Measurements from ENCODE around the gene EXOC3.

Gene EXOC3

DNA sequence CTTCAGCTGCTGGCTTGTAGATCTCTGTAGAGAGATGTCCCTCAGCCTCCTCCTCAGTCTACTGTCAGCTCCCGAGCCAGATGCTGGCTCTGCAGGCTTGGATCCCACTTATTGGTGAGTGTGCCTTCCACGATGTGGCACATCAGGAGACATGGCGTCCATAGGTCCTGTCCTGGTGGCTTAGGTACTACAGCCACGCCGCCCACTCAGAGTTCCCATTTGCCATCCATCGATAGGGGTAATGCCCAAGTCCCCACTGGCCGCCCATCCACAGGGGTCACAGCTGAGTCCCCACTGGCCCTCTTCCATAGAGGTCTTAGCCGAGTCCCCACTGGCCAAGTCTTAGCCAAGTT, 17.3 kb downstream of the EXOC3 start:
- Histone ChIP-seq H3K4me1 (ENCODE audit: insufficient read depth, insufficient read length) (no peaks in the 10 kb centered on the region), H3K9ac (ENCODE audit: insufficient read length, low read depth) (no peak overlapping the region), H3K27me3 (ENCODE audit: insufficient read depth, insufficient read length) (no peaks in the 10 kb centered on the region), H3K36me3 (ENCODE audit: insufficient read depth, insufficient read length, low read length) (peaks cover 77% of the 10 kb centered on the region), H3K9me3 (ENCODE audit: insufficient read depth, low read length) (no peaks in the 10 kb centered on the region), H3K4me3 (ENCODE audit: insufficient read length, low read depth) (no peak overlapping the region)
- TF ChIP-seq SUZ12 (IDR thresholded peaks at IDR 0.05; ENCODE audit: extremely low read depth, insufficient read depth, insufficient read length), result no peak
- TF ChIP-seq ZNF274 (IDR thresholded peaks at IDR 0.05; ENCODE audit: low read depth, low read length), result no peak
- TF ChIP-seq YY1 (IDR thresholded peaks at IDR 0.05; ENCODE audit: insufficient read depth, insufficient read length), result no peak
- DNase-seq (ENCODE audit: low read depth, low spot score), result no peak

DNA sequence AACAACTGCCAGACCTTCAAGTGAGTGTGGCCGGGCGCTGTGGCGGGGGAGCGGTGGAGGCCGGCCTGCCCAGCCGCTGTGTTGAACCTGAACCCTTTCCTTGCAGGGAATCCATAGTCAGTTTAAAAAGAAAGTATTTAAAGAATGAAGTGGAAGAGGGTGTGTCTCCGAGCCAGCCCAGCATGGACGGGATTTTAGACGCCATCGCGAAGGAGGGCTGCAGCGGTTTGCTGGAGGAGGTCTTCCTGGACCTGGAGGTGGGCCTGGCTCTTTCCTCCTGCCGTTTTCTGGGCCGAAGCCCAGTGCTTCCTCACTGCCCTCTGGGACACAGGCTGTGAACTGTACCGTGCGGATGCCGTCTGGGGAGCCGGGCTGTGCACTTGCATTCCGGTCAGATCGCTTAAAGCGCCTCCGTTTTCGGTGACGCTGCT, 19.1 kb downstream of the EXOC3 start:
- DNase-seq (ENCODE audit: low read depth, low spot score), result no peak
- Histone ChIP-seq H3K27me3 (ENCODE audit: insufficient read depth, insufficient read length) (no peaks in the 10 kb centered on the region), H3K9me3 (ENCODE audit: insufficient read depth, low read length) (no peaks in the 10 kb centered on the region), H3K4me3 (ENCODE audit: insufficient read length, low read depth) (no peak overlapping the region), H3K9ac (ENCODE audit: insufficient read length, low read depth) (no peak overlapping the region), H3K4me1 (ENCODE audit: insufficient read depth, insufficient read length) (no peaks in the 10 kb centered on the region), H3K36me3 (ENCODE audit: insufficient read depth, insufficient read length, low read length) (peaks cover 71% of the 10 kb centered on the region)
- TF ChIP-seq ZNF274 (IDR thresholded peaks at IDR 0.05; ENCODE audit: low read depth, low read length), result no peak

DNA sequence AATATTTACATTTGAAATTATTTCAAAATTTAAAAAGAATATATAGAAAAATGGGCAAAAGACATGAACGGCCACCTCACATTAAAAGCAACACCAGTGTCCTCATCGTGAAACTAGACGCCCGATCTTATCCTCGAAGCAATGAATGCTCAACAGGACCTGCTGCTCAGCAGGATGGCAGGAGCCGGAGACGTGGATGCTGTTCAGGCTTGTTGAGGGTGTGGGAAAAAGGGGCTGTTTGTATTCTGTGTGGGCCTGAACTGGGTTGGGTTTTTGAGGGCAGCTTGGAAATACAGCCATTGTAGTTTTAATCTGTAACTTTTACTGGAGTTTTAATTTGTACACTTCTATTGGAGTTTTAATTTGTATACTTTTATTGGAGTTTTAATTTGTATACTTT, 20.3 kb downstream of the EXOC3 start:
- peaks cover 61% of the 10 kb centered on the region for H3K36me3 ChIP-seq (ENCODE audit: insufficient read depth, insufficient read length, low read length)

DNA sequence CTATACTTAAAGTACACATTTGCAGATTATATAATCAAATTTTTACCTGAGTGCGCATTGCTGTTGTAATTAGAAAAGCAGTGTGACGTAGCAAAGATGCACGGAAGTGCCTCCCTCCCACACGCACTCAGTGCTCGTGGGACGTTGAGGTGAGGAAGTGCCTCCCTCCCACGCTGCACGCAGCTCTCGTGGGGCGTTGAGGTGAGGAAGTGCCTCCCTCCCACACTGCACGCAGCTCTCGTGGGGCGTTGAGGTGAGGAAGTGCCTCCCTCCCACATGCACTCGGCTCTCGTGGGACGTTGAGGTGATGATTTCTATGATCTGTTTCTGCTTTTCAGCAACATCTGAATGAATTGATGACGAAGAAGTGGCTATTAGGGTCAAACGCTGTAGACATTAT, 21.0 kb downstream of the EXOC3 start:
- no peaks in the 10 kb centered on the region for H3K27me3 ChIP-seq (ENCODE audit: insufficient read depth, insufficient read length)
- no peaks in the 10 kb centered on the region for H3K4me1 ChIP-seq (ENCODE audit: insufficient read depth, insufficient read length)
- H3K4me3 ChIP-seq (ENCODE audit: insufficient read length, low read depth), result no peak overlapping the region
- no peak for TF ChIP-seq YY1 (IDR thresholded peaks at IDR 0.05; ENCODE audit: insufficient read depth, insufficient read length)
- no peak for TF ChIP-seq ZNF274 (IDR thresholded peaks at IDR 0.05; ENCODE audit: low read depth, low read length)
- TF ChIP-seq SUZ12 (IDR thresholded peaks at IDR 0.05; ENCODE audit: extremely low read depth, insufficient read depth, insufficient read length), result no peak
- no peak for DNase-seq (ENCODE audit: low read depth, low spot score)
- H3K36me3 ChIP-seq (ENCODE audit: insufficient read depth, insufficient read length, low read length), result peaks cover 56% of the 10 kb centered on the region
- H3K9ac ChIP-seq (ENCODE audit: insufficient read length, low read depth), result no peak overlapping the region
- H3K9me3 ChIP-seq (ENCODE audit: insufficient read depth, low read length), result no peaks in the 10 kb centered on the region

More for the DNA sequence above, 20.3 kb downstream of the EXOC3 start:
- TF ChIP-seq SUZ12 (IDR thresholded peaks at IDR 0.05; ENCODE audit: extremely low read depth, insufficient read depth, insufficient read length), result no peak
- TF ChIP-seq ZNF274 (IDR thresholded peaks at IDR 0.05; ENCODE audit: low read depth, low read length), result no peak
- TF ChIP-seq YY1 (IDR thresholded peaks at IDR 0.05; ENCODE audit: insufficient read depth, insufficient read length), result no peak
- Histone ChIP-seq H3K9ac (ENCODE audit: insufficient read length, low read depth) (no peak overlapping the region), H3K9me3 (ENCODE audit: insufficient read depth, low read length) (no peaks in the 10 kb centered on the region), H3K4me3 (ENCODE audit: insufficient read length, low read depth) (no peak overlapping the region), H3K27me3 (ENCODE audit: insufficient read depth, insufficient read length) (no peaks in the 10 kb centered on the region), H3K4me1 (ENCODE audit: insufficient read depth, insufficient read length) (no peaks in the 10 kb centered on the region)
- DNase-seq (ENCODE audit: low read depth, low spot score), result no peak

DNA sequence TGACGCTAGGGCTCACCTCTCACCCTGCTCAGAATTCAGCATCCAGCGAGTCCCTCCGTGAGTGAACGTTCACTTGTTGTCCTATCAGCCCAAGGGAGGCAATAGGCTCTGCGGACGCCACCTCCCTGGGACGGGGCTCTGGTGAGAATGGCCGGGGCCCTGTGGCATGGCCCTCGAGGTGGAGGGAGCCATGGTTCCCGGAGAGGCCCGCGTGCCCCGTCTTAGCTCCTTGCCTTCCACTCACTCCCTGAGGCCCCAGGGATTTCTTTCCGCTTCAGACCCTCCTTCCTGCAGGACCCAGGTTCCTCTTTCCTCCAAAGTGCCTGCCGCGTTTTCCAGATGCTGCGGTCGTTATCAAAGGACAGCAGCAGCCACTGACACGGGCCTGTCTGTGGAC, 21.5 kb downstream of the EXOC3 start:
- peaks cover 56% of the 10 kb centered on the region for H3K36me3 ChIP-seq (ENCODE audit: insufficient read depth, insufficient read length, low read length)

DNA sequence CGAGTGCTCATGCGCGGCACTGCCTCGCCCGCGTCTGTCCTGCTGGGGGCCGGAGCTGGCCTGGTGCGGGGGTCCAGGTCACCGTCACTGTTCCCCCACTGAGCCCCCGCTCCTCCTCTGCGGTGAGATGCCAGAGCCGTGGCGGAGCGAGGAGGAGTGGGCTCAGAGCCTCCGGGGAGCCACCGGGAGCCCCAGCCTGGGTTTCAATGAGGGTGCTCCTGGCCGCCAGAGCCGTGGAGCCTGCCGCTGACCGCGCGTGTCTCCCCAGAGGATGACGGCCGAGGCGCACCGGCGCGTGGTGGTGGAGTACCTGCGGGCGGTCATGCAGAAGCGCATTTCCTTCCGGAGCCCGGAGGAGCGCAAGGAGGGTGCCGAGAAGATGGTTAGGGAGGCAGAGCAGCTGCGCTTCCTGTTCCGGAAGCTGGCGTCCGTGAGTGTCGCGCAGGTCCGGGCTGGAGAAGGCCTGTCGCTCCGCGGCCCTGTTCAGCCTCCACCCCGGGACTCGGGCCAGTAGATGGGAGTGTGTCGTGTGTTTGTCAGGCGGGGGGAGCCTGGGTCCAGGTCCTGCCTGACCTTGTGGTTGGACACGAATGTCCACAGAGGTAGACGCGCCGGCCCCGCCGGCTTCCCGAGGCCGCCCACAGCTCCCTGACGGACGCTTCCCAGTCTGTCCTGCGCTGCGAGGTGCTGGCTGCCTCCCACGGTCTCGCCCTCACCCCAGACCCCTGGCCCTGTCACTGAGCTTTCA, 22.0 kb downstream of the EXOC3 start:
- no peaks in the 10 kb centered on the region for H3K27me3 ChIP-seq (ENCODE audit: insufficient read depth, insufficient read length)
- TF ChIP-seq YY1 (IDR thresholded peaks at IDR 0.05; ENCODE audit: insufficient read depth, insufficient read length), result no peak
- no peak for TF ChIP-seq ZNF274 (IDR thresholded peaks at IDR 0.05; ENCODE audit: low read depth, low read length)
- TF ChIP-seq SUZ12 (IDR thresholded peaks at IDR 0.05; ENCODE audit: extremely low read depth, insufficient read depth, insufficient read length), result no peak
- peaks cover 56% of the 10 kb centered on the region for H3K36me3 ChIP-seq (ENCODE audit: insufficient read depth, insufficient read length, low read length)
- no peaks in the 10 kb centered on the region for H3K9me3 ChIP-seq (ENCODE audit: insufficient read depth, low read length)
- H3K9ac ChIP-seq (ENCODE audit: insufficient read length, low read depth), result no peak overlapping the region
- H3K4me1 ChIP-seq (ENCODE audit: insufficient read depth, insufficient read length), result no peaks in the 10 kb centered on the region
- DNase-seq (ENCODE audit: low read depth, low spot score), result no peak
- no peak overlapping the region for H3K4me3 ChIP-seq (ENCODE audit: insufficient read length, low read depth)

More for the DNA sequence above, 21.5 kb downstream of the EXOC3 start:
- Histone ChIP-seq H3K4me3 (ENCODE audit: insufficient read length, low read depth) (no peak overlapping the region), H3K27me3 (ENCODE audit: insufficient read depth, insufficient read length) (no peaks in the 10 kb centered on the region), H3K9me3 (ENCODE audit: insufficient read depth, low read length) (no peaks in the 10 kb centered on the region), H3K9ac (ENCODE audit: insufficient read length, low read depth) (no peak overlapping the region), H3K4me1 (ENCODE audit: insufficient read depth, insufficient read length) (no peaks in the 10 kb centered on the region)
- no peak for DNase-seq (ENCODE audit: low read depth, low spot score)
- TF ChIP-seq YY1 (IDR thresholded peaks at IDR 0.05; ENCODE audit: insufficient read depth, insufficient read length) (no peak), ZNF274 (IDR thresholded peaks at IDR 0.05; ENCODE audit: low read depth, low read length) (no peak), SUZ12 (IDR thresholded peaks at IDR 0.05; ENCODE audit: extremely low read depth, insufficient read depth, insufficient read length) (no peak)

DNA sequence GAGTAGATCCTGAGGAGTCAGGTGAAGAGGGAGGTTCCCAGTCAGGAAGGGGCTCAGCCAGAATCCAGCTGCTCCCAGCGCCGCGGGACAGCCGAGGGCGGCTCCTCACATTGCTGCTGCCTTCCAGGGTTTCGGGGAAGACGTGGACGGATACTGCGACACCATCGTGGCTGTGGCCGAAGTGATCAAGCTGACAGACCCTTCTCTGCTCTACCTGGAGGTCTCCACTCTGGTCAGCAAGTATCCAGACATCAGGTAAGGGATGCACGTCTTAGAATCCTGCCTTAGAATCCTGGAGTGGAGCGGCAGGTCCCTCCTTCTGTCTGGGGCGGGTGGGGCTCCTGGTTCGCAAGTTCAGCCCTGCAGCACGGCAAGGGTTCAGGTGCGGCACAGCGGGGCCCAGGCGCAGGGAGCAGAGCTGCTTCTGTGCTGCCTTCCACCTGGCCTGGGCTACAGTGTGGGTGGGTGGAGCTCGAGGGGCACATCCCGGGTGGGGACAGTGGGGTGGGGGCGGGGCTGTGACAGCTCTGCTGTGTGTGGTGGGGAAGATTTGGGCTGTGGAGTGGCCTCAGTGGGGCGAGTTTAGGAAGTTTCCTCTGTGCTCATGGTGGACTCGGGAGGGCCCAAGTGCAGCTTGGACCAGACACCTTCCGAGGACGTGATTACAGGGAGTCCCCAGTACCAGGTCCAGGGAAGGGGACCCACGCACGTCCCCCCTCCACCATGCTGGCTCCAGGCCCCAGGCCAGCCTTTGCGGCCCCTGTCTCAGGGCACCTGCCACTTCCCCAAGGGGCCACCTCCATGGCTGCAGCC, 22.8 kb downstream of the EXOC3 start:
- H3K27me3 ChIP-seq (ENCODE audit: insufficient read depth, insufficient read length), result no peaks in the 10 kb centered on the region
- no peak for DNase-seq (ENCODE audit: low read depth, low spot score)
- H3K9me3 ChIP-seq (ENCODE audit: insufficient read depth, low read length), result no peaks in the 10 kb centered on the region
- H3K4me1 ChIP-seq (ENCODE audit: insufficient read depth, insufficient read length), result no peaks in the 10 kb centered on the region
- no peak overlapping the region for H3K4me3 ChIP-seq (ENCODE audit: insufficient read length, low read depth)
- H3K9ac ChIP-seq (ENCODE audit: insufficient read length, low read depth), result no peak overlapping the region
- TF ChIP-seq YY1 (IDR thresholded peaks at IDR 0.05; ENCODE audit: insufficient read depth, insufficient read length) (no peak), SUZ12 (IDR thresholded peaks at IDR 0.05; ENCODE audit: extremely low read depth, insufficient read depth, insufficient read length) (no peak), ZNF274 (IDR thresholded peaks at IDR 0.05; ENCODE audit: low read depth, low read length) (no peak)
- peaks cover 53% of the 10 kb centered on the region for H3K36me3 ChIP-seq (ENCODE audit: insufficient read depth, insufficient read length, low read length)

All from NT2/D1 (cell line).